Uterus (tissue), 2 donors: ENCODE data around the gene EIF2B1.

ENCODE experiments used
- CTCF ChIP-seq, 4 experiments: fragments of 200-600 bp in 2 of 4; fragments of 450-650 bp in 2 of 4; sonication (generic) in 2 of 4; IDR thresholded peaks; one replicate each; pipeline ENCODE4 v1.5.1; 2016 to 2019; ENCODE audit warnings: antibody characterized with exemption in 4 of 4, mild to moderate bottlenecking in 2 of 4, moderate library complexity in 1 of 4
- POLR2A ChIP-seq, 2 donors: fragments of 450-650 bp; IDR thresholded peaks; one replicate each; pipeline ENCODE4 v1.6.1; 2016; ENCODE audit warnings: antibody characterized with exemption in 2 of 2, mild to moderate bottlenecking in 1 of 2, moderate library complexity in 1 of 2

- TF ChIP-seq CTCF (IDR thresholded peaks at IDR 0.05) (peak; percentile 59 to 78 (median 66)), POLR2A (IDR thresholded peaks at IDR 0.05) (peak in 1 of 2 donors; percentile 66)
Observed at GRCh38 chr12:123601602-123602489, 31.6 kb downstream of the EIF2B1 start, which contains the start of gene DDX55.
